Suprapubic skin (tissue), 4 donors: ENCODE results near the gene LRP3.

ENCODE experiments used
- CTCF ChIP-seq, 2 donors: fragments of 200-600 bp in 1 of 2; fragments of 450-650 bp in 1 of 2; sonication (generic) in 1 of 2; IDR thresholded peaks; one replicate each; pipeline ENCODE4 v1.5.1; 2016 to 2019; ENCODE audit warnings: antibody characterized with exemption in 2 of 2, mild to moderate bottlenecking in 1 of 2, moderate library complexity in 1 of 2
- POLR2A ChIP-seq, 2 donors: fragments of 450-650 bp; IDR thresholded peaks; one replicate each; pipeline ENCODE4 v1.6.1; 2017; ENCODE audit warnings: antibody characterized with exemption in 2 of 2, mild to moderate bottlenecking in 2 of 2, moderate library complexity in 2 of 2
- POLR2AphosphoS5 ChIP-seq, 3 donors: sonication (generic); formaldehyde crosslinking; IDR thresholded peaks; one replicate each; pipeline ENCODE4 v1.6.1; 2017; ENCODE audit warnings: antibody characterized with exemption in 3 of 3

DNA sequence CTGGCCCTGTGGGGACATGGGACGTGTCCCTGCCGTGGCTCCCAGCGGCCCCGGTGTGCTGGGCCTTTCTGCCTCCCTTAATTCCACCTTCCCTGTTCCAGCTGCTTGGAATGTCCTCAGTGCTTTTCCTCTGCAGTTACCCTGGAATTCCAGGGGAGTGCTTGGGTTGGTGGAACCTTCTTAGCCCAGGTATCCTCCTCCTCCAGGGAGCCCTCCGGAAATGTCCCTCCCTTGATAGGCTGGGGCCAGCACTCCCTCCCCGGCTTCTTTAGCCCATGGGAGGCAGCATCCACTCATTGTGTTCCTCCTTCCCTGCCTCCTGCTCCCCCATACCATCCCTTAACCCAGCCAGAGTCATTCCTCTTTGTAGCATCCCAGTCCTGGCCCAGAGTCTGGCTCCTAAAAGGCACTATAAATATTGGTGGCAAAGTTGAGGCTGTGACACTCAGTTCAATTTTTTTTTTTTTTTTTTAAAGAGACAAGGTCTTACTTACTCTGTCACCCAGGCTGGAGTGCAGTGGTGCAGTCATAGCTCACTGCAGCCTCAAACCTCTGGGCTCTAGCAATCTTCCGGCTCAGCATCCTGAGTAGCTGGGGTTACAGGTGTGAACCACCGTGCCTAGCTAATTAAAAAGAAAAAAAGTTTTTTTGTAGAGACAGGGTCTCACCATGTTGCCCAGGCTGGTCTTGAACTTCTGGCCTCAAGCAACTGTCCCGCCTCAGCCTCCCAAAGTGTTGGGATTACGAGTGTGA is 45.3 kb downstream of the LRP3 start:
- no peak for TF ChIP-seq POLR2A (IDR thresholded peaks at IDR 0.05)
- TF ChIP-seq CTCF (IDR thresholded peaks at IDR 0.05), result no peak
- TF ChIP-seq POLR2AphosphoS5 (IDR thresholded peaks at IDR 0.05), result no peak
